Nasal cavity respiratory epithelium epithelial cell of viscerocranial mucosa (primary cell): ENCODE results near the gene ZNF675. TPM values are rescaled to one million over a fixed set of nuclear protein-coding genes. Genes with fewer than 3 reads are reported as not detected.

ENCODE experiments used
- total RNA-seq: library from RNA; depleted of rRNA; stranded (reverse); fragments of >200 nt; gene quantifications from 2 replicates; pipeline ENCODE4 v1.2.3, GENCODE V29; 2014

Gene ZNF675
- total RNA-seq = 8.5 and 9.5 TPM in 2 replicates

DNA sequence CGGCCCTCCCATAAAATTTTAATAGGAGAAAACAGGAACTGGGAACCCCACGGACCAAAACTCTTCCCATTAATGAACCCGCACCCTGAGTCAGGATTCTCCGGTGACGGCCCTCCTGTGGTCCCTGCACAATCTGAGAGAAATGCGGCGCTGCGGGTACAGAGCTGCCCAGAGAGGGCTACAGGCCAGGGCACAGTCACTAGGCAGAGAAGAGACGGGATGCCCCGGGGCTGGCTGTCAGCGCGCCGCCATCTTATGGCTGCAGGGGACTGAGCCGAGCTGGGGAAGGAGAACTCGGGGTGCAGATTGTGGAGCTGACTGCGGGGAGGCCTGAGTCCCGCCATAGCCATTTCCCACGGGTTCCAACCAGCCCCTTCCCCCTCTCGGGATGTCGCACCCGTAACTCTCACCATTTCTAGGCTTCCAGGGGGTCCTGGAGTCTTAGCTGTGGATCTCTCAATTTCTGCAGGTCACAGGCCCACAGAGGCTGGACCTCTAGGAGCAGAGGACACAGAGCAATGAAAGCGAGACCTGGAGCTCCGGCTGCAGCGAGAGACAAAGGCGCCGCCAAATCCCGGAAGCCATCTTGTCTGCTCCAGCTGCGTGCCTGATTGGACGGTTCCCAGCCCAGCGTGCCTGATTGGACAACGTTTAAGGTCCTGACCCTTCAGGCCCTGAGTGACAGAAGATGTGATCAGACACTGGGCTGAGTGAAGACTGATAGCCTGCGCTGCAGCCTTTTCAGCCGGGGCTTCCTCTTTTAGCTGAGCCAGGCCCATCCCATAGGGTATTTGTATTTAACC lies at the start of gene ZNF675:
Gene ZNF675 (minus strand): TSS at position 592 of the 803 bp plus-strand sequence. CDS start 179 bp downstream, at position 413.

Other genes with a start within 250 kb of the ZNF675 start
- 0.34 and 1.5 TPM in 2 replicates for gene ZNF681, start 71.7 kb upstream of the ZNF675 start, total RNA-seq
- gene ZNF726, start 227.7 kb upstream of the ZNF675 start, total RNA-seq = 1.7 and 2.4 TPM in 2 replicates